ENCODE data around the gene SMYD1. TPM values are rescaled to one million over a fixed set of nuclear protein-coding genes. Genes with fewer than 3 reads are reported as not detected.

The SMYD1 gene
- total and polyA plus RNA-seq, 2 donors (not counting 3 experiments of a cell fraction or from before 2014, with no cell fraction given), result not detected

DNA sequence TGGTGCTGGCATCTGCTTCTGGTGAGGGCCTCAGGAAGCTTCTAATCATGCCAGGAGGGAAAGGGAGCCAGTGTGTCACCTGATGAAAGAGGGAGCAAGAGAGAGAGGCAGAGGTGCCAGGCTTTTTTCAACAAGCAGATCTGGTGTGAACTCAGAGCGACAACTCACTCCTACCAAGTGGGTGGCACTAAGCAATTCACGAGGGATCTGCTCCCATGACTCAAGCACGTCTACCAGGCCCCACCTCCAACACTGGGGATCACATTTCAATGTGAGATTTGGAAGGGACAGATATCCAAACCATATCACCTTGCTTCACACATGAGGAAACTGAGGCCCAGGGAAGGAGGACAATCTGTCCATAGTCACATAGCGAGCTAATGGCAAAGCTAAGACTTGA lies 41.2 kb downstream of the SMYD1 start:
- FAIRE-seq (no peak), DNase-seq (ENCODE audit: low read depth, low spot score) (no peak)
- Histone ChIP-seq H2AFZ (ENCODE audit: low read depth, low read length) (no peak overlapping the region), H3K36me3 (ENCODE audit: control insufficient read depth in 2 of 2, extremely low read depth in 1 of 2, insufficient read depth in 2 of 2, low read length in 2 of 2) (no peaks in the 10 kb centered on the region), H3K4me2 (ENCODE audit: insufficient read depth, low read length) (no peak overlapping the region), H3K4me3 (replicated peaks in 1 of 3; ENCODE audit: insufficient read depth in 1 of 3, low read depth in 1 of 3, low read length in 3 of 3) (no peak overlapping the region), H3K9me3 (replicated peaks; ENCODE audit: control insufficient read depth, insufficient read depth, low read length) (no peaks in the 10 kb centered on the region), H3K9me1 (replicated peaks; ENCODE audit: control insufficient read depth, extremely low read depth, insufficient read depth, low read length) (no peaks in the 10 kb centered on the region), H3K27me3 (ENCODE audit: control insufficient read depth in 2 of 2, insufficient read depth in 2 of 2, low read length in 2 of 2) (no peaks in the 10 kb centered on the region), H3K79me2 (ENCODE audit: control insufficient read depth, insufficient read depth, low read length) (no peaks in the 10 kb centered on the region), H3K4me1 (ENCODE audit: control insufficient read depth, extremely low read depth, insufficient read depth, low read length) (no peaks in the 10 kb centered on the region), H3K27ac (ENCODE audit: insufficient read depth, low read depth, low read length) (no peak overlapping the region), H4K20me1 (replicated peaks; ENCODE audit: control insufficient read depth, extremely low read depth, insufficient read depth, low read length) (no peaks in the 10 kb centered on the region), H3K9ac (replicated peaks; ENCODE audit: extremely low read depth, insufficient read depth, low read length) (no peak overlapping the region)
- POLR2A ChIA-PET, result no interaction called here
- CTCF ChIA-PET, result interaction anchor here (0.7 kb wide), 1 partner anchor 49 kb away, joined by 3 read pairs; no protein-coding TSS in a partner anchor
- TF ChIP-seq MYC (IDR thresholded peaks at IDR 0.05; ENCODE audit: low read depth, low read length) (no peak), POLR2AphosphoS5 (IDR thresholded peaks at IDR 0.05; ENCODE audit: insufficient read depth, low read depth, low read length) (no peak), JUN (IDR thresholded peaks at IDR 0.05; ENCODE audit: borderline replicate concordance, insufficient read depth, insufficient read length, low read depth) (no peak), GATA2 (IDR thresholded peaks at IDR 0.05; ENCODE audit: insufficient read depth, insufficient read length, low read depth, low read length) (no peak), FOS (IDR thresholded peaks at IDR 0.05; ENCODE audit: borderline replicate concordance, insufficient read depth, low read length) (no peak), EZH2 (IDR thresholded peaks at IDR 0.05; ENCODE audit: borderline replicate concordance, low read depth, low read length, severe bottlenecking) (no peak), POLR2A (IDR thresholded peaks at IDR 0.05; ENCODE audit: low read depth, low read length) (no peak)
- TF ChIP-seq, protein P1, sequence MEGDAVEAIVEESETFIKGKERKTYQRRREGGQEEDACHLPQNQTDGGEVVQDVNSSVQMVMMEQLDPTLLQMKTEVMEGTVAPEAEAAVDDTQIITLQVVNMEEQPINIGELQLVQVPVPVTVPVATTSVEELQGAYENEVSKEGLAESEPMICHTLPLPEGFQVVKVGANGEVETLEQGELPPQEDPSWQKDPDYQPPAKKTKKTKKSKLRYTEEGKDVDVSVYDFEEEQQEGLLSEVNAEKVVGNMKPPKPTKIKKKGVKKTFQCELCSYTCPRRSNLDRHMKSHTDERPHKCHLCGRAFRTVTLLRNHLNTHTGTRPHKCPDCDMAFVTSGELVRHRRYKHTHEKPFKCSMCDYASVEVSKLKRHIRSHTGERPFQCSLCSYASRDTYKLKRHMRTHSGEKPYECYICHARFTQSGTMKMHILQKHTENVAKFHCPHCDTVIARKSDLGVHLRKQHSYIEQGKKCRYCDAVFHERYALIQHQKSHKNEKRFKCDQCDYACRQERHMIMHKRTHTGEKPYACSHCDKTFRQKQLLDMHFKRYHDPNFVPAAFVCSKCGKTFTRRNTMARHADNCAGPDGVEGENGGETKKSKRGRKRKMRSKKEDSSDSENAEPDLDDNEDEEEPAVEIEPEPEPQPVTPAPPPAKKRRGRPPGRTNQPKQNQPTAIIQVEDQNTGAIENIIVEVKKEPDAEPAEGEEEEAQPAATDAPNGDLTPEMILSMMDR (IDR thresholded peaks at IDR 0.05; ENCODE audit: extremely low read depth in 1 of 2, insufficient read depth in 1 of 2, low read depth in 1 of 2, low read length in 2 of 2), result no peak
- TF ChIP-seq, protein P2, sequence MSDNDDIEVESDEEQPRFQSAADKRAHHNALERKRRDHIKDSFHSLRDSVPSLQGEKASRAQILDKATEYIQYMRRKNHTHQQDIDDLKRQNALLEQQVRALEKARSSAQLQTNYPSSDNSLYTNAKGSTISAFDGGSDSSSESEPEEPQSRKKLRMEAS (IDR thresholded peaks at IDR 0.05; ENCODE audit: insufficient read depth, insufficient read length), result no peak
- BruUV-seq (replicated peaks), result no TSS peak
- intact Hi-C loops (cut with micrococcal nuclease) (no loop called here), dilution Hi-C loops (cut with MboI; ENCODE audit: extremely low pct_ligation_motif_present, low sequenced_read_pairs) (no loop called here)
